Activated CD4-positive, alpha-beta T cell treated with anti-CD3 and anti-CD28 coated beads for 24 hours (primary cell): Measurements from ENCODE around the gene HPCAL4.

Experiments used
- DNase-seq, 2 donors: peaks; one replicate each; pipeline ENCODE4 v3.0.0-alpha.2; 2020; ENCODE audit warnings: low read depth in 2 of 2

HPCAL4 gene

DNA sequence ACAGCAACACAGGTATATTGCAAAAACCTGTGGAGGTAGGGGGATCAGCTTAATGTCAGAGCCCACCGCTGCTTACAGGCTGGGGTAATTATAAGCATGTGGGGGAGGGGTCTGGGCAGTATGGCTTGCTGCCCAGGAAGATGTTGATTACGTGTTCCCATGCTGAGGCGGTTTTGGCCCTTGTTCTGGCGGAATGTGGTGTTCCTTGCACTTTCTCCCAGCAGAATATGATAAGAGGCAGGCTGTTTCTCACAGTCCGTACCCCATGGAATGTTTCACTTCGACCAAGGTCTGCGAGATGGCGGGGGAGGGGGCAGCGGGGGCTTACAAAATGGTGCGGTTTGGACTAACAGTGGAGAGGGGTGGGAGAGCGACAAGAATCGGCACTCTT is 9.8 kb upstream of the HPCAL4 start:
- DNase-seq = no peak

DNA sequence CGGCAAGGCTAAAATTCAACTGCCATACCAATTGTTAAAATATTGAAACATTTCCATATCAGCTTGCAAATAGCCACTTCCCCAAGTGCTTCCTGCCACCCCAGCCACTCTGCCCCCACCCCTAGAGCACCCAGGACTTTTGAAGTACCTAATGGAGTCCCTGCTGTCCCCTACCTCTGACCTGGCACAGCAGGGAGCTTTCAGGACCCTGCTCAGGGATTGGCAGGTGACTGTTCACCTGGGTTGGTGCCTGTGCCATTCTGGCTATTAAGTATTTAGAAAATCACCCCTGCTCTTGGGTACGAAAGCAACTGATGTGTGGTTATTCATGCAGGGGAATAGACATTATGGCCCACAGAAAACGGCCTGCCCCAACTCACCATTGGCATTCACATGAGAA is 9.1 kb upstream of the HPCAL4 start:
- no peak for DNase-seq

DNA sequence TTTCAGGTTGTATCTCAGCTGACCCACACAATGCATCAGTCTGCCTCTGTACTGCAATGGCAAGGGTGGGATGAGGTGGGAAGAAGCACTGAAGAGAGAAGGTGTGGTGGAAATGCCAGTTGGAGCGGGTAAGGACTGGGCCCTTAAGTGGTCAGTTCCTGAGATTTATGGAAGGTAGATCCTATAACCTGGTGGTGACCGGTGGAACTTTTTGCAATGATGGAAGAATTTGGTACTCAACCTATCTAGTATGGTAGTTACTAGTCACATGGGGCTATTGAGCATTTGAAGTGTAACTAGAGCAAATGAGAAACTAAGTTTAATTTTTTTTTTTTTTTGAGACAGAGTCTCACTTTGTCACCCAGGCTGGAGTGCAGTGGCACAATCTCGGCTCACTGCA is 8.2 kb upstream of the HPCAL4 start:
- DNase-seq = no peak

- no peak for DNase-seq
These were observed 7.3 kb upstream of the HPCAL4 start for GRCh38 chr1:39698568-39698967.

DNA sequence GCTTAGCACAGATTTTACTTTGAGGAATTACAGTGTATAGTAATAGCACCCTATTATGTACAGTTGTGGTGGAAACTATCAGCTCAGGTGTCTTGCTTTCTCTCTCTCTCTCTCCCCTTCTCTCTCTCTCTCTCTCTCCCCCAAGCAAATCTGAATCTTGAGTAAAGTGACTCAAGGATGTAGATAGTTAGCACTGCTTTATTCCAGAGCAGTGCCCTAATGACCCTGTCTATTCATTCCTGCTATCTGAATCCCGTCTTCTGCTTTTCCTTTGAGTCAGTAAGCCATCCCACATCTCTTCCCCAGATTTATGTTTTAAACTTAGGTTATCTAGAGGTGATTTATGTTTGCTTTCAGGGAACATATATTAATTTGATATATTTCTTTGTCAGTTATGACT is 5.2 kb upstream of the HPCAL4 start:
- no peak for DNase-seq

DNA sequence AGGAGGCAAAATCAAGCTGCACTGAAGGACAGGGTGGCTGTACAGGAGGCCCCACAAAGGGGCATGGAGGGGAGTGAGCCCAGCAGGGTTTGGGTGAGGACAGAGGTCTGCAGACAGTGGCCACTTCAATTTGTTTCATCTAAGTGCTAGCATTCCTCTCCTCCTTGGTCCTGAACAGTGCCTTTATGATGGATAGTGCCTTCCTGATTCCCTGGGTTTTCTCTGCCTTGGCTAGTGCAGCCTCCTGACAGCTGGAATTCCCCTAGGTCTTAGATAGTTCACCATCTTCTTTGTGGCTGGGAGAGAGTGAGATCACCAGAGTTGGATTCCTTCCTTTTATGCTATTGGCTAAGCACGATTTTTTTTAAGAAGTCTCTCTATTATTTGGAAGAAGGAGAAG is 3.8 kb upstream of the HPCAL4 start:
- no peak for DNase-seq

DNA sequence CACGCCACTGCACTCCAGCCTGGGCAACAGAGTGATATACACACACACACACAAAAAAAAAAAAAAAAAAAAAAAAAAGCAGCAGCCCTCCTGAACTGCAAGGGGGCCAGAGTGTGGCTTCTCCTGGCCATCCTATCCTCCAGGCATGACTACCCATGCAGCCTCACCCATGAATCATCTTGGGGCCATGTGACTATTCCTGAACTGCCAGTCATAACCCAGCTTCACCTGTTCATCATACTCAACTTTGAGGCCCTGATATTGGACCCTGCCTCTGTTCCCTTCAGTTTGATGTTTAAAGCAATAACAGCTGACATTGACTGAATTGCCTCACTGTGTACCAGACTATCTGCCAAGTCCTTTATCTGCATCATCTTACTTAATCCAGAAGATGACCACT is 2.8 kb upstream of the HPCAL4 start:
- no peak for DNase-seq

- no peak for DNase-seq
These were observed 1.2 kb upstream of the HPCAL4 start for GRCh38 chr1:39692152-39693074.

- DNase-seq = no peak
These were observed 345 bp downstream of the HPCAL4 start for GRCh38 chr1:39690794-39691382.

GRCh38 chr1:39690225-39690624 is 1.0 kb downstream of the HPCAL4 start:
- no peak for DNase-seq

- no peak for DNase-seq
These were observed 1.6 kb downstream of the HPCAL4 start for GRCh38 chr1:39689635-39690034.

- no peak for DNase-seq
These were observed 2.0 kb downstream of the HPCAL4 start for GRCh38 chr1:39689214-39689613.

DNA sequence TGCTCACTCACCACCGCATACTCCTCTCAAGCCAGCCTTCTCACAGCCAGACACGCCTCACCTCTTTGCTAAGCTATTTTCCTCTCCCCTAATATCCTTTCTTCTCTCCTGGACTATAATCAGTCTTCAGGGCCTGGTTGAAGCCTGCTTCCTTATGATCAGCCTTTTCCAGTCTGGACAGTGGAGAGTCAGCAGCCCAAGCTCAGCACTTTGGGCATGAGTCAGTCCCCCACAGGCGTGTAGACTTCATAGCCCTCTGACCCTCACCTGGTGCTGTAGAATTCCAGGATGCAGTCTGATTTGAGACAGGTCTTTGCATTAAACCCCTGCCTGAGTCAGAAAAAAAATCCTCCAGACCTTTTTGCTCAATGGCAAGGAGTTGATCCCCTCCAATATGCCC is 2.5 kb downstream of the HPCAL4 start:
- no peak for DNase-seq

GRCh38 chr1:39687243-39687642 is 4.0 kb downstream of the HPCAL4 start:
- no peak for DNase-seq

GRCh38 chr1:39685071-39685470 is 6.2 kb downstream of the HPCAL4 start:
- DNase-seq = no peak

GRCh38 chr1:39684313-39684664 is 6.9 kb downstream of the HPCAL4 start:
- DNase-seq = no peak

DNA sequence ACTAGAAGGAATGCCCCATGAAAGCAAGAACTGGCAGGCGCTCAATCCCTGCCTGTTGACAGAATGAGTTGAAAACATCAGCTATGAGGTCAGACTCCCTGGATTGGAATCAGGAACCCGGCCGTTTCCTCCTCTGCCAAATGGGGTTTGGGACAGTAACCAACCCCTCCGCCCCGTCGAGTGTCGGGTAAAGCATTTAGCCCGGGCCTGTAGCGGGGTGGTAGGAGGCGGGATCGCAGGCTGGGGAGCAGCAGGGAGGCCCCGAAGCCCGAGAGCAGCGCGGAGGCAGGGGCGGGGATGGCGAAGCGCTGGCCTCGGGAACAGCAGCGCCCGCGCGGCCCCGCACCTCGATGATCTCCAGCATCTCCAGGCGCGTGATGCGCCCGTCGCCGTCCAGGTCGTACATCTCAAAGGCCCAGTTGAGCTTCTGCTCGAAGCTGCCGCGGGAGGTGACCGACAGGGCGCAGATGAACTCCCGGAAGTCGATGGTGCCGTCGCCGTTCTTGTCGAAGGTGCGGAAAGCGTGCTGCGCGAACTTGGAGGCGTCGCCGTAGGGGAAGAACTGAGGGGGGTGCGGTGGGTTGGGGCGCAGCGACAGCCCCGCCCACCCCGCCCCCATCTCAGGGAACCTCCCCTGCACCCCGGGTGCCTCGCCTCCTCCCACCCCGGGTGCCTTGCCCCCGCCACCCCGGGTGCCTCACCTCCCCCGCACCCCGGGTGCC is 7.5 kb downstream of the HPCAL4 start:
- DNase-seq = no peak

DNA sequence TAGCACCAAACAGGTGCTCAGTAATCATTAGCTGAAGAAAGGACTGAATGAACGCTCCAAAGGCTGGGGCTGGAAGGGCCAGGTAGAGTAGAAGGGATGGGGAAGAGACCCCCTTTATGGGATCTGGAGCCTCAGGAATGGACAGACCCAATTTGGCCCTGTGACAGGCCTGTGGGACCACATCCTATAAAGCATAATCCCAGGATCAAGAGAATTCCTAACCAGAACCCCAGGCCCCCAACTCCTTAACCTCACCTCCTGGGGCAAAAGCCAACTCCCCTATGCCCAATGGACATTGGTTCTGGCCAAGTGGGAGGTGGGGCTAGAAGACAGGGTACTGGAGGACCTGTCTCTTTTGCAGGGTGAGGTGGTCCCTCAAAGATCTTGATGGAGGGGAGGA is 9.2 kb downstream of the HPCAL4 start:
- no peak for DNase-seq

GRCh38 chr1:39681294-39681693 is 9.9 kb downstream of the HPCAL4 start:
- no peak for DNase-seq

DNA sequence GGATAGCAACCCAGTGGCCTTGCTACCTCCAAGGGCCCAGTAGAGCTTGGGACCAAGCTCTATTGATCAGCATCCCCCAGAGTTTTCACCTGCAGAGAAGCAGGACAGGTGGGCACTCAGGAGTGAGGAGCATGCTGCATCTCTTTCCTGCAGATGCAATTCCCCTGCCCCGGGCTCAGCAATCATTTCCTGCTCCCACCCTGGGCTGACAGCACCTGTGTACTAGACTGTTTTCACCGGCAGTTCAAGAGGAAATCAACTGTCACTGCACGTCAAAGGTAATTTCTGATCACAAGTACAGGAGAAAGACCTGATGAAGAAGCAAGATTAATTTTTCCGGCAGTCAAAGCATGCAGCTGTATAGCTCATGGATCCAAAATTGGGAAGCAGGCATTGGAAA is 10.5 kb downstream of the HPCAL4 start:
- no peak for DNase-seq

- DNase-seq = no peak
These were observed 11.4 kb downstream of the HPCAL4 start for GRCh38 chr1:39679821-39680220.

GRCh38 chr1:39678889-39679288 is 12.3 kb downstream of the HPCAL4 start:
- no peak for DNase-seq

DNA sequence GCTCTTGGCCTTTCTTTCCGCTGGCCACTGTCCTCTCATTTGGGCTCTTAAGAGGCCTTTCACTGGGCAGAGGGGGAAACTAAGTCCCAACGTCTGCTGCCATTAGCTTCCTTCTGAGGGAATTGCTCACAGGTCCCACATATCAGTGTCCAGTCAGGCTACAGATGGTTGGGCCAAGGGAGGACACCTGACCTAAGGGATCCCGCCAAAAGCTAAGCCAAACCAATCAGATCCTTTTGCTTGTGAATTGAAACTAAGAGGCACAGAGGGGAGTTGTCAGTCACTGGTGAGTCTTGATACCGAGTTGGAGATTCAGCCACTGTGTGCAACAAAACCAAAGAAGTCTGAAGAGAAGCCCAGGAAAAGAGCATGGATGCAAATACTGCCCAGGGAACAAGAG is 13.6 kb downstream of the HPCAL4 start:
- DNase-seq = no peak
